Stimulated activated CD4-positive, alpha-beta T cell treated with anti-CD3 and anti-CD28 coated beads, Interleukin-4, amount 100 ng/mL, for 4 hours (primary cell): ENCODE measurements around the gene CD80.

Experiments
- DNase-seq, 2 experiments: peaks; one replicate each; pipeline ENCODE4 v3.0.0-alpha.2; 2020

The CD80 gene

DNA sequence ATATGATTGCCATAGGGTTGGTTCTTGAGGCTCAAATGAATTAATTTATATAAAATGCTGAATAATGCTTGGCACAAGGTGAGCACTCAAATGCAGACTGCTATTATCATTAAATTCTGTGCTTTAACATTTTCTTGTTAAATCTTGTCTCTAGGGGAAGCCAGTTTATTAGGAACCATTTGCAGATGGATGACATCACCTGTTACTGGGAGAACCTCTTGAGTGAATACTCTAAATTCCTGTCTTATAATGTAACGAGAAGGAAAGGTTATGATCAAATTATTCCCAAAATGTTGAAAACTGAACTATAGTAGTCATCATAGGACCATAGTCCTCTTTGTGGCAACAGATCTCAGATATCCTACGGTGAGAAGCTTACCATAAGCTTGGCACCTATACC is 67.3 kb downstream of the CD80 start:
- no peak for DNase-seq

DNA sequence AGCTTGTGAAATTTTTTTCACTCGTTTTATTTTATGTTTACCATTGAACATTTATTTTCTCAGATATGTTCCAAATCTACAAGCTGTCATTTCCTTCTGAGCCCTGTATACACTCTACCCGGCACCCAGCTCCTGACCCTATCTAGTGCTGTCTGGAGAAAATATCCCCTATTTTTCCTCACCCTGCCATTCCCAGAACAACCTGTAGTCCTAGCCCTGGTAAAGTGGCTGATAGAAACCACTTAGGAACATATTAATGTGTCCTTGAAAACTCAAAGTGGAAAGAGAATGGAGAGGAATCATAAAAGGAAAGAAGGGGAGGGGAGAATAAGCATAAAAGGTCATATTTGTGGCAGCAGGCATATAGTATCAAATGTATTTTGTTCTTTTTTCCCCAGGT is 69.3 kb downstream of the CD80 start:
- DNase-seq: no peak

DNA sequence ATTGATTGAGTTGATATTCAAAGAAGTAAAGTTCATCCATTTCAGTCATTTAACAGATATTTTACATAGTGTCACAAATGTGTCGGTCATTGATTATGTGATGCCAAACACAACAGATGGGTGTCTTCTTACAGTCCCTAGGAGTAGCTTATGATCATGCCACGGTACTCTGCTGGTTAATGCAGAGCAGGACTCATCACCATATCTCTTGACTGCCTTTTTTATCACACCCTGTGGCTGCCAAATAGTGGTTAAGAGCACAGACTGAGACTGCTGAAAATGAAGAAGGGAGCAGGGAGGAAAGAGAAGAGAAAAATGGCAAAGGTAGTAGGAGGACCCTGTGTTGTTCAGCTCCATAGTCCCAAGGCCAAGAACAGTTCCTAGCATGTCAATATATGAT is 73.9 kb downstream of the CD80 start:
- no peak for DNase-seq

DNA sequence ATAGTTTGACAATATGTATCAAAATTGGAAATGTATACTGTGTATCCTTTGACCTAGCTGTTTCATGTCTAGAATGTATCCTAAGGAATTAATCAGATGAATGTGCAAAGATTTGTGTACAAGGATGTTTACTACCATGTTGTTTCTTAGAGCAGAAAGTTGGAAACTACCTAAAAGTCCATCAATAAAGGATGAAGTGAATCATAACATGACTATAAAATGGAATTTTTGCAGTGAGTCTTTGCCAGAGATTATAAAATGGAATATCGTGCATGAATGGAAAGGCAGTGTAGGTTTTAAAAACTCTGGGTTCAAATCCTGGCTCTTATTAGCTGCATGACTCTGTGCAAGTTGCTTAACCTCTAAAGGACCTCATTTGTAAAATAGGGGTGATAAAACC is 76.3 kb downstream of the CD80 start:
- no peak for DNase-seq

- DNase-seq: no peak
Observed at GRCh38 chr3:119481079-119481478, 78.3 kb downstream of the CD80 start.
